Measurements from ENCODE around the gene PRKCE.
"Not testable (repeated sequence)": the region's sequence is repeated elsewhere in the genome, so short reads cannot be mapped to it uniquely, and the experiment has no call there.

The PRKCE gene

DNA sequence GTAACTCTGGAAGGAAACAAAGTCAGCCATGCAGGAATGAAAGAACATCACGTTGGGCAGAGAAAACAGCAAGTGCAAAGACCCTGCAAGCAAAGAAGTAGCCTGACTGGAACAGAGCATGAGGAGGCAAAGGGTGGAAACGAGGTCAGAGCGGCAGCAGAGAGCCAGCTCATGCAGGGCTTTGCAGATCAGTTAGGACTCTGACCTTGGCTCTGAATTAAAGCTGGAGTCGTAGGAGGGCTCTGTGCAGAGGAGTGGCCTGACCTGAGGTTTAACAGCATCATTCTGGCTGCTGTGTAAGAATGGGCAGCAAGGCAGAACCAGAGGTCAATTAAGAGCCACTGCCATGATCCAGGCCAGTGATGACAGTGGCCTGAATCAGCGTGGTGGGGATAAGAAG is 220.7 kb downstream of the PRKCE start:
- DNase-seq: no peak

DNA sequence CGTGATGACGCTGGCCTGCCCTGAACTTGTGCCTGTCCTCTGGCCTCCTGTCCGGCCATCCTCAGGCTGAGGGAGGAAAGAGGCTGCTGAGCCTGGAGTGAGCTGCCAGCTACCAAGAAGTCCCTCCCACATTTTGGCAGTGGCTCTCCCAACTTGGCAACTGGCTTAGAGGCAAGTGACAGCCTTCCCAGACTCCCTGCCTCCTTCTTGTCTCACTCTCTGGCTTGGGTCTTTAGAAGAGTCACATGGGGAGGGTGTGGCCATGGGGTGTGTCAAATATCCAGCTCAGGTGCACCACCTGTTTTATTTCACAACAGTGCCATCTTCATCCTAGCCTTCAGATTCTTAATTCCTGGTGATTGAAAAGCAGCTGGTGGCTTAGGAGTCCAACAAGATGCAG is 222.9 kb downstream of the PRKCE start:
- DNase-seq: peak; percentile 20

DNA sequence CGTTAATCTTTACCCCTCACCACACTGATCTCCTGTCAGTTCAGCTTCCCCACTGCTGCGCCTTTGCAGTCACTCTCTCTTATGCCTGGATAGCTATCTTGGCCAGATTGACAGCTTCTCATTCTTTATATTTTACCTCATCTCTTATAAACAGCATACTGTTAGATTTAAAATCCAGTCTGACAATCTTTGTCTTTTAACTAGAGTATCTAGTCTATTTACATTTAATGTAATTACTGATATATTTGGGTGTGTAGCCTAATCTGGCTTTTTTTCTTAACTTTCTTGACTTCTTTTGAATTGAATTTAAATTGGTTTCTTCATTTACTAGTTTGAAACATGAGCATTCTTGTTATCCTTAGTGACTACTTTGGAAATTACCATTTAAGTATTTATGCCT is 225.1 kb downstream of the PRKCE start:
- no peak for DNase-seq

DNA sequence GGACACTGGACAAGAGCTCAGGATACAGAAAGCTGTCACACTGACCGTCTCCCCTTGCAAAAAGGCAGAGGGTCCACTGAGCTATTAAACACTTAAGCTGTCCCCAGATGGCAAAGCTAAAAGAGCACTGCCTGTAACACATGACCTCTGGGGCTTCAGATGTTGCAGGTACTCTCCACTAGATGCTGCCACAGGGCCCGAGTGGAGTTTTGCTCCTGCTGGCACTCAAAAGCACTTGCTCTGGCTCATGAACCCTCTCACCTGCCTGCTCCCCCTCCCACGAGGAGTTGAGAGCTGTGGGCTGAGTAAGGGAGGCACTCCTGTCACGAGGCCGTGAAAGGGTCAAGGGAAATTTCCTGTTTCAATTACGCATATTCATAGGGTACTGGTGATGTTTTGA is 227.9 kb downstream of the PRKCE start:
- peak; percentile 71 for DNase-seq

DNA sequence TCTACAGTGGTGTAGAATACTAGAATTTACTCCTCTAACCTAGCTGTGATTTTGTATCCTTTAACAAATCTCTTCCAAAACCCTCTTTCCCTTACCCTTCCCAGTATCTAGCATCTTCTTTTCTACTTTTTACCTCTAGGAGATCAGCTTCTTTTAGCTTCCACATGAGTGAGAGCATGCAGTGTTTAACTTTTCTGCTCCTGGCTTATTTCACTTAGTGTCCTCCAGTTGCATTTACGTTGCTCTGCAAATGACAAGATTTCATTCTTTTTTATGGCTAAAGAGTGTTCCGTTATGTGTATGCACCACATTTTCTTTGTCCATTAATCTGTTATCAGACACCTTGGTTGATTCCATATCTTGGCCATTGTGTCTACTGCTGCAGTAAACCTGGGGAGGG is 228.5 kb downstream of the PRKCE start:
- DNase-seq: no peak

DNA sequence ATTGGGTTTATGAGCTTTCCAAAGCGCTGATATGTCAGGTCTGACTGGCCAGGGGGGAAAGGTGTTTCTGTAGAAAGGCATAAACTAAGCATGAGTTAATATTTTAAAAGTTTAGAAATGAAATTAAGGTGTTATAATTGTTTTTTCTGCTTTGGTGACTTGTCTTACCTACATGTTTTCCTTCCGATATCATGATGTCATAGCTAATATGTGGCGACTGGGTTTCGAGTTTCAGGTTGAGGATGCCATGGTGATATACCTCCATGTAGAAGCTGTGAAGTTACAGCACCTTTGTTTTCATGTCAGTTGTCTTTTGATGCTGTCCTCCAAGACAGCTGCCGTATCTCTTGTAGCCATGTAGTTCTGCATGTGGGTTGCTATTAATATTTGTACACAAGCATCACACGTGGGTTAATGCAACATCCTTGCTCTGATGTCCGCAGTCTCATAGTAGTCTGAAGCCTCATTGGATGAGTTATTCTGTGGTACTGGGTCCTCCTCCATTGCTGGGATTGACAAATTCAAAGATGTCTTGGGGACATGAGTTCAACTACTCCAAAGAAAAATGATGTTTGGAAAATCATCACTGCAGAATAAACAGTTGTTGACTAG is 230.6 kb downstream of the PRKCE start:
- no peak for DNase-seq

DNA sequence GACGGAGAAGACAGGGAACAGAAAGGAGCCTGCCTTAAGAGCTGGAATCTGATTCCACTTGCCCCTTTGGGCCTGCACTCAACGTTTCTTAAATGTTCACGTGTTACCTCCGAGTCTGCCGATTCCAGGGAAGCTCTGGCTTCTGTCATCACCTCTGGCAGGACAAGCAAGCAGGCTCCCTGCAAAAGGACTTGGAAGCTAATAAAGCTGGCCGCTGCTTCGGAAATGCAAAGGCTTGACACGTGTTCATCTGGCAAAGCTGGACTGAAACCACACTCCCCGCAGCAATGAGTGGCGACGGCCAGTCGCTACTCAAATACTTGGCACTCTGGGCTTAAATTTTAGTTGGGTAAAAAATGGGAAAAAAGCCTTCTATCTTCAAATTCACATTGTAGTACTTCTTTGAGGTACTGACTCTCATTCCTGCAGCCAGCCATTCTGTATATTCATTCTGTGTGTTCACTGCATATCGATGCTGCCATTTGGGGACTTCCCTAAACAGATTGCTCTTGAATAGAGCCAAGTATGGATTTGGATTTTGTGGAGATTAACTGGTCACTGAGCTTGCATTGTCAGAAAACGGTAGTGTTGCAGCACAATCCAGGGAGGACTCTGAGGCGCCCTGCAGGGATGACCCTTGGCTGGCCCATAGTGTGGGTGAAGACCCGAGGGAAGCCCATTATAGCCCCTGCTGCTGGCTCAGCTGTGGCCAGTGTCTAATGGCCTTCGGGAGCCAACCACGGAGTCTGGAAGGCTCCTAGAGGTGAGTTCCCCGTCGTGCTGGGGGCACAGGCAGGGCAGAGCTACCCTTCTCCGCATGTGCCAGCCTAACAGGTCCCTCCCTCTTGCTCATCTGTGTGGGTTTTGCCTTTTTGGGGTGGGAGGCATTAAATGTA is 231.5 kb downstream of the PRKCE start:
- DNase-seq: peak; percentile 69

DNA sequence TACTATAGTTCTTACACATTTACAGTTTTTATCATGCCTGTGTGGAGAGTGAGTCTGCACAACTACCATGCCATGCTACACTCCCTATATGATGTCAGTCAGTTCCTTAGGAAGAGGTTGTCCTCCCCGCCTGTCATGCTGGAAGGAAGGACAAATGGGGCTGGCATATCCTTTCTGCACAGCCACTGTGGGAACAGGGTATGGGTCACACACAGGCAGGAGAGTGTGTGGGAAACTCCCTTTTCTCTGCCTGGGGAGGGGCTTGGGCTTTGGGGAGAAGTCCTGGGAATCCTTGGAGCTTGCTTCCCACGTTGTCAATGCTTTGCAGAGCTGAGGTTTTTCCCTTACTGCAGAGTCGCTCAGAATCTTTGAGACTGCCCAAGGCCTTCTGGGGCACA is 232.1 kb downstream of the PRKCE start:
- DNase-seq: no peak

DNA sequence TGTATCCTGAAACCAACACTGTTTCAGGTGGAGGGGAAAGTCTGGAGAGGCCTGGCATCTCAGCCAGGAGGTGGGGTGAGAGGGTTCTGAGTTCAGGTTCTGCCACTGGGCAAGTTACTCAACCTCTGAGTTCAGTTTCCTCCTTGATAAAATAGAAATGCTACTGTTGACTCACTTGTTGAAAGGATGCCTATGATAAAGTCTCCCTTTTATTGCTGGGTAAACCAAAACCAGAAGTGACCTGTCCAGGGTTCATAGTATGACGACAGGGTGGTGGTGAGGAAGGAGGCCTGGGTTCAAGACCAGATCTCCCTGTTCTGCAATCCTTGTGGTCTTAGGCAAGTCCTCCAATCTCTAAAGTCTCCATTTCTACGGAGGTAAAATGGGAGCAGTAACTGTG is 232.7 kb downstream of the PRKCE start:
- no peak for DNase-seq

DNA sequence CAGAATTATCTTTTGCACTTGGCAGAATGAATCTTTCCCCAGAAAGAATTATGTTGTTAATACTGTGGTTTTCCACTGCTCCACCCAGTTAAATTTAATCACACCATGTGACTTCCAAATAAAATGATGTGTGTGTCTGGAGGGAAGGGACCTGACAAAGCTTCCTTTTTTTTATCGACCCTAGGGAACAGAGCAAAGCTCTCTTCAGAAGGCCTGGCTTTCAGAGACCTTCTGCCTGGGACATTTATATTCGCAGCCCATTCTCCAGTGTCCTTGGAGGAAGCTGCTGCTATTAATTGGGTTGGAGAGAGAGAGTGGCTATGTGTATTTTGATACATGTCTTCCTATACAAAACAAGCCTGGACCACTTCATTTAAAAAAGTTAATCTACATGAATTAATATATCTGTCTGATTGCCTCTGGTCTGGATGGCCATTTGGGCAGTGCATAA is 233.7 kb downstream of the PRKCE start:
- DNase-seq: no peak

DNA sequence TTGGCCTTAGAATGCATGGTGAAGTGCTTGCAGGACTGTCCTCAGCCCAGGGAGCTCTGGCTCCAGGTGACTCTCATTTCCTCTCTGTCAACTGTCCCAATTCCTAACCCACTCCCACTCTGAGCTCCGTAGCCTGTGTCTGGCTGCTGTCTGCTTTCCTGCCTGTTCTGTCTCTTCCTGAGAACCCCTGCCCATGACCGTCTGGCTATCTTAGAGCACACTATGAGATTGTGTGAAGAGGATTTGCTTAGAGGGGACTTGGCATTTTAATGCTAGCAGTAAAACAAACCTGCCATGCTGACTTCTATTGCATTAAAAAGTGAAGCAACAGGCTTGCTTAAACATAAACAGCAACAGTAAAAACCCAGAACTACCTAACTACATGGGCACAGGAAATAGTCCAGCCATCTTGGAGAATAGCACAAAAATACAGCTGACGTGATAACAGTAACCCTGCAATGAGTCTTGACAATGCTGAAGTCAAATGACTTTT is 234.7 kb downstream of the PRKCE start:
- DNase-seq: peak; percentile 27

DNA sequence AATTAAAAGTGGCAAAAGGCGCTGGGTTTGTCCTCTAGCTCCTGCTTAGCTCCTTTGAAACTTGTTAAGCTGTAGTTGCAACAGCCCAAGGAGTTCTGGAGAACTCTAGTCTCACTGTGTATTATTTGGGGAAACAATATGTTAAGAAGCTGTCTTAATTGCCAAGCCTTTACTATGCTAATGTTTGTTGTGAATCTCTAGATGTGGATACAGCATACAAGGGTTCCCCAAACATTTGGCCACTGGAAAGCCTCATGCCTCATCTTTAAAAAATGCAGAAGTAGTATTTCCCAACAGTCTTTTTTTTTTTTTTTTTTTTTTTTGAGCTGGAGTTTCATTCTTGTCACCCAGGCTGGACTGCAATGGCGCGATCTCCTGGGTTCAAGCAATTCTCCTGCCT is 236.7 kb downstream of the PRKCE start:
- peak; percentile 14 for DNase-seq

DNA sequence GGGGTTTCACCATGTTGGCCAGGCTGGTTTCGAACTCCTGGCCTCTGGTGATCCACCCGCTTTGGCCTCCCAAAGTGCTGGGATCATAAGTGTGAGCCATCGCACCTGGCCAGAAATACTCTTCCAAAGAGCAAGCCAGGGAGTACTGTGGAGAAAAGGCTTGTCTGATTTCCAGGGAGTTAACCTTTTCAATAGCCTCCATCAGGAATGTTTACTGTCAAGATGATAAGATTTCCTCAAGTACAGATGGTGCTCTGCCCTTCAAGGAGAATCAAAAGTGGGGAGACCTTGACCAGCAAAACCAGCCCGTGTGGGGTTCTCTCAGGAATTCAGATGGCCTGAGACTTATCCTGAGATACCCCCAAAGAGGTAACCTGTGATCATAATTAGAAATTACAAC is 237.2 kb downstream of the PRKCE start:
- DNase-seq: peak; percentile 94

DNA sequence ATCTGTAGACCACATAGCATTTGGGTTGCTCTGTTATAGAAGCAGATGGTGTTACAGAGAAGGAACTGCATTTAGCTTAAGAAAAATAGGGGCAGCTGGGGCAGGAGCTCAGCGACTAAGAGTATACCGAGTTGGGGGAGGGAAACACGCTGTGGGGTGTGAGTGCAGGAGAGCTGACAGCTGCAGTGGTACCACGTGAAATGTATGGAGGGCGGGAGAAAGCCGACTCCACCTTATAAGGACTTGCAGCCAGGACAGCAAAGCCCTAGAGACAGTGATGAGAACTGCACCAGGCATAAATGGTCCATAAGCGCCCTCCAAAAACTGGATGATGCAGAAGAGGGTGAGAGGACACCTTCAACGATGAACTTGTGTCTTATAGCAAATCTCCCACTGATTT is 237.6 kb downstream of the PRKCE start:
- peak; percentile 99 for DNase-seq

DNA sequence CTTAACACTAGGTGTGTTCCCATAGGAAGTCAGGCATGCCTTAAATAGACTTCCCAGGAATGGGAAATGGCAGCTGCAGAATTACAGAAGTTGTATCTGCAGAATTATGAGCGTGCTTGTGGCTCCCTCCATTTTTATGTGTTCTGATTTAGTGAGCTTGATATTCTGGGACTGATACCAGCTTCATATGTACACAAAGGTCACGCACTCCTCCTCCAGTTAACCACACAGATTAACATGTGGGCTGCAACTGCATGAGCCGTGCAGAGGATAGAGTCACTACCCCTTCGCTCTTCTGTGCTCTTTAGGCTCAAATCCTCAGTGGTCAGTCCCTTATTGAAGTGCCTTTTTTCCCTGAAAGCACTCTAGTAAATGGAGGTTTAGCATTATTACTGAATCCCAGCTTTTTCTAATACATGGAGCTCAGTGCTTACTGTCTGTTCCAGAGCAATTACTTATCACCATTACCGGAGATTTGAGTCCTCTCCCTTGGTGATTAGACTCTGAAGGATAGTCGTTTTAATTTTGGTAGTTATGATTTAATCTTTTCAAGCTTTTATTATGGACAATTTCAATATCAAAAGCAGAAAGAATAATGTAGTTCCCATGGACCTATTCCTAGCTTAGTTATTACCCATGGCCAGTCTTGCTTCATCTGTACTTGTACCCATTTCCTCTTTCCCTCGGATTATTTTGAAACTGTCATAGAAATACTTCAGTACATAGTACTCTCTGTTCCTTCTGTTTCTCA is 238.3 kb downstream of the PRKCE start:
- no peak for DNase-seq

DNA sequence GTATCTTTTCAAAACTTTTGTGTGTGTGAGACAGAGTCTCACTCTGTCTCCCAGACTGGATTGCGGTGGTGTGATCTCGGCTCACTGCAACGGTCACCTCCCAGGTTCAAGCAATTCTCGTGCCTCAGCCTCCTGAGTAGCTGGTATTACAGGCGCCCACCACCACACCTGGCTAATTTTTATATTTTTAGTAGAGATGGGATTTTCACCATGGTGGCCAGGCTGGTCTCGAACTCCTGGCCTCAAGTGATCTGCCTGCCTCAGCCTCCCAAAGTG is 238.8 kb downstream of the PRKCE start:
- DNase-seq: not testable (repeated sequence)

DNA sequence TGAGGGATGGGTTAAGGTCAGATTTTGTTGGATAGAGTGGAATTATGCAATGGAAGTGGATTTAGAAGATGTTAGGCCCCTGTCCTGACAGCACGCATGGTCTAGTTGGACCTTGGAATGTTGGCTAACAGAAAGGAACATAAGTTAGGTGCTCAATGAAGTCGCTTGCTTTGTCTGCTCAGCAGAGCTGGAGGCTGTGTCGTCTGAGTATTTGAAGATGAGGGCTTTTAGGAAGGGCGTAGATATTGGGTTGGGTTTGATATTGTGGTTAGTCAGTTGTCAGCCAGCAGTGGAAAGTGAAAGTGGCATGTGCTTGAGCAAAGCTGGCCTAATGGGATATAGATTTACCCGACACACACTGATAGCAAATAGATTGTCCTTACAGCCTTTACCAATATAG is 239.3 kb downstream of the PRKCE start:
- no peak for DNase-seq

DNA sequence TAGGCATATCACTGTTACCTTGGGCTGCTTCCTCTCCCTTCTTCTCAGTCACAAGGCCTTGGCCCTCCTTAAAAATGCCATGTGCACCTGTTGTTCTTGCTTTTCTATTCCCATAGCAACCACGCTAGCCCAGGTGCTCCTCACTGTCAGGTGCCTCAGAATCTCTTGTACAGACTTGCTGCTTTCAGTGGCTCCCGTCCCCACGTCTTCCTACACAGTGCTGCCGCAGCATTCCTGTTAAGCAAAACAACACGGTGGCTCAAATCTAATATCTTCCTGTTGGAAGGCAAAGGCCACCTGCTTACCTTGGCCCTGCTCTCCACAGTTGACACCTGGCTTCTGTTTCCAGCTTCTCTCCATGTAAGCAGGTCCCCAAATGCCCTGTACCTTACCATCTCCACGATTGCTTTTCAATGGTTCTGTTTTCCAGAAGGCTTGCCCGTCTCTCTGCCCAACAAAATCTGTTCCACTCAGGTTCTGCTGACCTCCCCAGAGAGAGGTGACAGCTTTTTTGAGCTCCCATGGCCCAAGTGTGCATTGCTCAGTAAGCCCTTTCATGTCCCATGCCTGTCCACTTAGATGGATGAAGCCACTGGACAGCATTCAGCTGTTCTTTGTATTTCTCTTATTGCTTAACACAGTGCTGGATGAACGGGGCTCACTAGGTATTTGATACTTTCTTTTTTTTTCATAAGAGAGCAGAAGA is 240.4 kb downstream of the PRKCE start:
- no peak for DNase-seq

DNA sequence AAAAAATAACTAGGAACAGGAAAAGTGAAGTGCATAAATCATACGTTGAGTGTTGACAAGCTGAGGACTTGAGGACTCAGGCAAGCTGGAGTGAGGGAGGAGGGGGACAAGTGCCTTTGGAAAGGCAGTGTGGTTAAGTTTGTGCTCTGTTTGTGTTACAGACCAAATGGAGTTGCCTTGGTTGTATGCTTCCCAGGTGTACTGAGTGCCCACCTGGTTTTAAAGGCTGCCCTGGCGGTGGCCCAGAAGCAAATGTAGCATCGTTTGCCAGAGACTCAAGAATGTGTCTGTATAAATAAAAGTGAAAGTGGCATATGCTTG is 240.9 kb downstream of the PRKCE start:
- no peak for DNase-seq

DNA sequence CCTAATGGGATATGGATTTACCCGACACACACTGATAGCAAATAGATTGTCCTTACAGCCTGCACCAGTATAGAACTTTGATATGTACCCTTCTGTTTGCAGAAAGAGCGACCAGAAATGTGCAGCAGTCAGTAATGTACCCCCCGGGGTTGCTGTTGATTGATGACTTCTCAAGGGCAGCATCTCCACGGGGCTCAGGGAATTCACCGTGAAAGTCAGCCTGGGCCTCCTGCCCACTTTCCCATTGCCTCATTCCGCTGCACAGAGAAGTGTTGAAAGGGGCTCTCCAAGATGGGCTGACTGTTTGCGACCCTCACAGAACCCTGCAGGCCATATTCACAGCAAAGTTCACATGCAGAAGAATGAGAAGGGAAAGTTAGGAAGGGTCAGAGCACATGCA is 241.3 kb downstream of the PRKCE start:
- no peak for DNase-seq

DNA sequence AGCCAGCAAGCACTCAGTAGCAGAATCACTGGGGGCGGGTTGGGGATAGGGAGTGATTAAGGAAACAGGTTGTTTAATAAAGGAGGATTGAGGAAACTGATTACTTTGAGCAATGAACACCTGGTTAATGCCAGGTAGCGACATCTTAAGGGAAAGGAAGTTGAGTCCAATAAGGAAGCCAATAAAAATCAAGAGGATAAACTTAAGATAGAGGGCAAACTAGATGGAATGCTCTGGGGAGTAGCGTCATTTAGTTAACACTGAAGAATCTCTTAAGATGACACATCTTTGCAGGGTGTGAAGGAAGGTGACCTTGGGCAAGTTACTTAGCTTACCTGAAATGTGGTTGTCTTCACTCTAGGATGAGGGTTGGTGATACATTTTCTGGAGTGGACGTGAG is 242.7 kb downstream of the PRKCE start:
- no peak for DNase-seq

DNA sequence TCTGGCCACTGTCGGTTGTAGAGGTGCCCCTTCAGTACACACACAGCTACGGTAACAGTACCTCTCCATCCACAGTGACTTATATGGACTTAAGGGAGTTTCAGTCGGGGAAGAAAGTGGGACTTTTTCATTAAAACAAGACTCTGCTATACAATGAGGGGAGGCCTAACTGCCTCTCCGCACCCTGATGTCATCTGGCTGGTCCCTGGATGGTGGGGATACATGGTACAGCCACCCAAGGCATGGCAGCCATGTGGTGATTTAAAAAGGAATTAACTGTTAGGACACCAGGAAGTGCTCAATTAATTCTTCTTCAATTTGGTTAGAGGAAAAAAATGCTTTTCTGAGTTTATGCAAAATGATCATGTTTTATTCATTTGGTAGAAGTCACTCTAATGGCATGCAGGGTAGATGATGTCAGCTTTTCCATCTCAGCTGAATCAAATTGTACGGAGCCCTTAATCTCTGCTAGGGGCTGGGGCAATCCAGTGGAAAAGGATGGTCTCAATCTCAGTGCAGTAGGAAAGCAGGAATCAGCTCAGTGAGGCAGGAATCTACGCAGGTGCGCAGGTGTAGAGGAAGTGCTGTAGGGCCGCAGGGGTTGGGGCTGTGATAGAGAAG is 243.9 kb downstream of the PRKCE start:
- no peak for DNase-seq

DNA sequence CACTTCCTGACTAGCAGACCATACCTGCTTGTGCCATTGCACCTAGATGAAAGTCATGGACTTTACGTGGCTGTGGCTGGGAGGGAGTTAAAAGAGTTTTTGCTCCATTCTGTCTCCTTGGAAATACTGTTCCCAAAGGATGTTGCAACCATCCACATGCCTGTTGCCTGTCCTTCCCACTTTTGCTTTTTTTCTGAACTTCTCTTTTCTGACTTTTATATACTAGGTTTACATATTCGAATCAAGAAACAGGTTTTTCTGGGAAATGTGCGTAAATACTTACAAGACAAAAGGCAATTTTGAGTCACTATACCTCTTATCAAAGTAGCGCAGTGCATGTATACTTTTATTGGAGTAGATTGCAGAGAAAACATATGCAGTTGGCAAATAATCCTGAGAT is 244.8 kb downstream of the PRKCE start:
- no peak for DNase-seq
